Measurements from ENCODE around the gene ZIC5.

The ZIC5 gene

GRCh38 chr13:99992949-99993351 is 21.4 kb upstream of the ZIC5 start:
- no peak for TF ChIP-seq CTCF (IDR thresholded peaks at IDR 0.05; ENCODE audit: insufficient read depth, low read length, poor library complexity, severe bottlenecking)
- DNase-seq (ENCODE audit: extremely low read depth, insufficient read length), result no peak
- no peak overlapping the region for H3K4me3 ChIP-seq (replicated peaks; ENCODE audit: low read depth, low read length)
- no peaks in the 10 kb centered on the region for H3K36me3 ChIP-seq (ENCODE audit: control insufficient read depth, insufficient read depth, low read length)
- H3K27me3 ChIP-seq (replicated peaks; ENCODE audit: control insufficient read depth, insufficient read depth, low read length), result peaks cover 2% of the 10 kb centered on the region; the same call in 1 of the 2 replicates

GRCh38 chr13:99991828-99992775 is 20.5 kb upstream of the ZIC5 start:
- no peak for DNase-seq (ENCODE audit: extremely low read depth, insufficient read length)
- Histone ChIP-seq H3K27me3 (replicated peaks; ENCODE audit: control insufficient read depth, insufficient read depth, low read length) (peaks cover 2% of the 10 kb centered on the region; the same call in 1 of the 2 replicates), H3K4me3 (replicated peaks; ENCODE audit: low read depth, low read length) (no peak overlapping the region), H3K36me3 (ENCODE audit: control insufficient read depth, insufficient read depth, low read length) (no peaks in the 10 kb centered on the region)
- no peak for TF ChIP-seq CTCF (IDR thresholded peaks at IDR 0.05; ENCODE audit: insufficient read depth, low read length, poor library complexity, severe bottlenecking)

GRCh38 chr13:99991013-99991827 is 19.7 kb upstream of the ZIC5 start:
- H3K4me3 ChIP-seq (replicated peaks; ENCODE audit: low read depth, low read length), result no peak overlapping the region
- H3K36me3 ChIP-seq (ENCODE audit: control insufficient read depth, insufficient read depth, low read length), result no peaks in the 10 kb centered on the region
- no peak for TF ChIP-seq CTCF (IDR thresholded peaks at IDR 0.05; ENCODE audit: insufficient read depth, low read length, poor library complexity, severe bottlenecking)
- H3K27me3 ChIP-seq (replicated peaks; ENCODE audit: control insufficient read depth, insufficient read depth, low read length), result peaks cover 2% of the 10 kb centered on the region; the same call in 1 of the 2 replicates
- no peak for DNase-seq (ENCODE audit: extremely low read depth, insufficient read length)

GRCh38 chr13:99990126-99990977 is 18.8 kb upstream of the ZIC5 start:
- Histone ChIP-seq H3K4me3 (replicated peaks; ENCODE audit: low read depth, low read length) (no peak overlapping the region), H3K36me3 (ENCODE audit: control insufficient read depth, insufficient read depth, low read length) (no peaks in the 10 kb centered on the region), H3K27me3 (replicated peaks; ENCODE audit: control insufficient read depth, insufficient read depth, low read length) (peaks cover 2% of the 10 kb centered on the region; the same call in 1 of the 2 replicates)
- DNase-seq (ENCODE audit: extremely low read depth, insufficient read length), result no peak
- no peak for TF ChIP-seq CTCF (IDR thresholded peaks at IDR 0.05; ENCODE audit: insufficient read depth, low read length, poor library complexity, severe bottlenecking)

All from GM06990 (cell line).